H1 (cell line): ENCODE data around the gene CSRNP3. TPM values are rescaled to one million over a fixed set of nuclear protein-coding genes. Genes with fewer than 3 reads are reported as not detected.

Source experiments
- YY1 ChIP-seq: IDR thresholded peaks from 2 replicates; pipeline ENCODE4 v1.6.1; 2011; ENCODE audit warnings: low read depth, mild to moderate bottlenecking, low read length
- polyA plus RNA-seq, 7 experiments: library from polyadenylated mRNA; depleted of rRNA in 3 of 7; stranded (reverse) in 5 of 7; unstranded in 2 of 7; fragments of >200 nt in 5 of 7; fragments of 200-250 nt in 2 of 7; gene quantifications; 1 replicate in 5 of 7; 2 replicates in 1 of 7; 4 replicates in 1 of 7; pipeline versions ENCODE4 v1.2.1 to v1.2.3, GENCODE V29; 2011 to 2013; ENCODE audit warnings: missing spikeins in 2 of 7, mixed read lengths in 2 of 7
- total RNA-seq: library from RNA; stranded (reverse); fragmentation: NEBNext Ultra II Directional; extraction: Animal tissue kit (Norgen Biotek cat#: 25700); gene quantifications from 2 replicates; pipeline ENCODE4 v1.2.1, GENCODE V29; 2021
- TF ChIP-seq, protein P1 (sequence below): IDR thresholded peaks from 2 replicates; pipeline ENCODE4 v1.6.1; 2012; ENCODE audit warnings: low read length, inconsistent platforms
- TF ChIP-seq, protein P2 (sequence below): IDR thresholded peaks from 2 replicates; pipeline ENCODE4 v1.6.1; 2011; ENCODE audit warnings: low read length, improper control_type of control experiment

The CSRNP3 gene
- total and polyA plus RNA-seq, 2 of the 8 experiments (the other 6 are each of a cell fraction or from before 2014, with no cell fraction given): 1.3 to 6.5 TPM

DNA sequence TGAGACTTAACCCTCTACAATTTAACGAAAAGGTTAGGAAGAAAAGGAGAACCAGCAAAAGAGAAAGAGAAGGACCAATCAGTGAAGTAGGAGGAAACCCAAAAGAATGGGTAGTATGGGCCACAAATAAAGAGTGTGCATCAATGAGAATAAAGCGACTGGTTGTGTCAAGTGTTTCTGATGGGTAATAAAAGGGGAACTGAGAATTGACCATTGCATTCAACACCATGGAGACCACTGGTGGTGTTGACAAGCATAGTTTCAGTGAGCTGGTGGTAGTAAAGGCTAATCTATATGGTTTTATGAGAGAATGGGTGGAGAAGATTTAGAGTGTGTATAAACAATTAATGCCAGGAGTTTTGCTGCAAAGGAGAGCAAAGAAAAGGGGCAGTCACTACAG lies 75.4 kb downstream of the CSRNP3 start (continued):
- TF ChIP-seq, protein P1, sequence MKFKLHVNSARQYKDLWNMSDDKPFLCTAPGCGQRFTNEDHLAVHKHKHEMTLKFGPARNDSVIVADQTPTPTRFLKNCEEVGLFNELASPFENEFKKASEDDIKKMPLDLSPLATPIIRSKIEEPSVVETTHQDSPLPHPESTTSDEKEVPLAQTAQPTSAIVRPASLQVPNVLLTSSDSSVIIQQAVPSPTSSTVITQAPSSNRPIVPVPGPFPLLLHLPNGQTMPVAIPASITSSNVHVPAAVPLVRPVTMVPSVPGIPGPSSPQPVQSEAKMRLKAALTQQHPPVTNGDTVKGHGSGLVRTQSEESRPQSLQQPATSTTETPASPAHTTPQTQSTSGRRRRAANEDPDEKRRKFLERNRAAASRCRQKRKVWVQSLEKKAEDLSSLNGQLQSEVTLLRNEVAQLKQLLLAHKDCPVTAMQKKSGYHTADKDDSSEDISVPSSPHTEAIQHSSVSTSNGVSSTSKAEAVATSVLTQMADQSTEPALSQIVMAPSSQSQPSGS: no peak
- TF ChIP-seq, protein P2, sequence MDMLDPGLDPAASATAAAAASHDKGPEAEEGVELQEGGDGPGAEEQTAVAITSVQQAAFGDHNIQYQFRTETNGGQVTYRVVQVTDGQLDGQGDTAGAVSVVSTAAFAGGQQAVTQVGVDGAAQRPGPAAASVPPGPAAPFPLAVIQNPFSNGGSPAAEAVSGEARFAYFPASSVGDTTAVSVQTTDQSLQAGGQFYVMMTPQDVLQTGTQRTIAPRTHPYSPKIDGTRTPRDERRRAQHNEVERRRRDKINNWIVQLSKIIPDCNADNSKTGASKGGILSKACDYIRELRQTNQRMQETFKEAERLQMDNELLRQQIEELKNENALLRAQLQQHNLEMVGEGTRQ: no peak
- no peak for TF ChIP-seq YY1
